Fibroblast of the aortic adventitia (primary cell): Measurements from ENCODE around the gene CRYAB. TPM values are rescaled to one million over a fixed set of nuclear protein-coding genes. Genes with fewer than 3 reads are reported as not detected.
A peak's percentile ranks its signal among the peaks of the same experiment; 100 is the strongest.
"Not testable (repeated sequence)": the region's sequence is repeated elsewhere in the genome, so short reads cannot be mapped to it uniquely, and the experiment has no call there.

Experiments
- DNase-seq: peaks from one replicate; pipeline ENCODE4 v3.0.0-alpha.2; 2010; ENCODE audit warnings: low read depth
- H3K4me3 ChIP-seq: 2 replicates; pipeline ENCODE4 v1.5.1; 2011; ENCODE audit warnings: low read depth, mild to moderate bottlenecking, control low read depth, low read length, moderate library complexity
- CTCF ChIP-seq: IDR thresholded peaks from 2 replicates; pipeline ENCODE4 v1.5.1; 2011; ENCODE audit warnings: mild to moderate bottlenecking, low read length, control low read depth, inconsistent platforms; ENCODE audit not compliant: insufficient read depth
- total RNA-seq: library from RNA; depleted of rRNA; stranded (reverse); fragments of >200 nt; gene quantifications from 2 replicates; pipeline ENCODE4 v1.2.3, GENCODE V29; 2012; ENCODE audit warnings: low replicate concordance

The CRYAB gene
- total RNA-seq, 1 donor: 60.2 TPM

DNA sequence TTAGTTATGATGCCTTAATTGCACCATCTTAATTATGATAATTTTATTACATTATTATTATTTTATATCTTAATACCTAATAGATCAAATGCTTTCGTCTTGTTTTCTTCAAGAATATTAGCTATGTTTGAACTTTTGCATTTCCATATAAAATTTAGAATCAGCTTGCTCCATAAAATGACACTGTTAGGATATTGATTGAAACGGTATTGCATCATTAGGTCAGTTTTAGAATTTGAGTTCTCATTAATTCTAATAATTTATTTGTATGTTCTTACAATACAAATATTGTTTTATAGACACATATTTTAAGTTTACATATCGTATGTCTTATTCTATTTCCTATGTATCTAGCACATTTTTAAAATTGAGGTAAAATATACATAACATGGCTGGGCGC is 25.5 kb downstream of the CRYAB start:
- no peak overlapping the region for H3K4me3 ChIP-seq
- DNase-seq: no peak
- no peak for TF ChIP-seq CTCF

- not testable (repeated sequence) for H3K4me3 ChIP-seq, DNase-seq
Measured at GRCh38 chr11:111885053-111885452, 26.5 kb downstream of the CRYAB start.

DNA sequence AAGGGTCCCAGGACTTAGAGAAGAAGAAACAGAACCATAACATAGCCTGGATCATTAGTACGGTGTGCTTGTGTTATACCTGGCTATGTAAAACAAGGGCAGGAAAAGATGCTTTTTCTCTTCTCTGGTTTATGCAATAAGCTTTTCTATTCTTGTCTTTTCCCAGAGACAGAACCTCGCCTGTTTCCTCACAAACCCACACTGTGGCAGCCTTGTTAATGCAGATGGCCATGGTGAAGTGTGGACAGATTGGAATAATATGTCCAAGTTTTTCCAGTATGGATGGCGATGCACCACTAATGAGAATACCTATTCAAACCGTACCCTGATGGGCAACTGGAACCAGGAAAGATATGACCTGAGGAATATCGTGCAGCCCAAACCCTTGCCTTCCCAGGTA is 29.4 kb downstream of the CRYAB start:
- no peak overlapping the region for H3K4me3 ChIP-seq
- TF ChIP-seq CTCF: no peak
- DNase-seq: no peak

- H3K4me3 ChIP-seq: peak overlapping the region; percentile 78
- TF ChIP-seq CTCF: no peak
- DNase-seq: no peak
Measured at GRCh38 chr11:111879637-111879960, 32.0 kb downstream of the CRYAB start.

GRCh38 chr11:111878849-111879636 is 32.5 kb downstream of the CRYAB start, which contains the start of the genes CFAP68 and FDXACB1:
CFAP68 (plus strand) TSS chr11:111879541; CDS start chr11:111879561, 20 bp downstream.
FDXACB1 (minus strand) TSS chr11:111879165; CDS start chr11:111879132, 33 bp downstream.
- DNase-seq: peak; percentile 98
- peak; percentile 96 for TF ChIP-seq CTCF

GRCh38 chr11:111878385-111878848 is 33.2 kb downstream of the CRYAB start:
- peak; percentile 40 for DNase-seq
- H3K4me3 ChIP-seq: peak overlapping the region; percentile 78
- TF ChIP-seq CTCF: no peak

More at GRCh38 chr11:111878849-111879636, 32.5 kb downstream of the CRYAB start, which contains the start of the genes CFAP68 and FDXACB1:
- H3K4me3 ChIP-seq: peak within 1 kb of the TSS; percentile 78

- H3K4me3 ChIP-seq: peak overlapping the region; percentile 89
- no peak for TF ChIP-seq CTCF
- no peak for DNase-seq
Measured at GRCh38 chr11:111871693-111872161, 39.8 kb downstream of the CRYAB start.
